SK-N-SH (cell line): ENCODE data around the gene PKP1.

Experiments used
- FOXM1 ChIP-seq: IDR thresholded peaks from 2 replicates; pipeline ENCODE4 v1.4.0; 2012; ENCODE audit warnings: low read depth, mild to moderate bottlenecking
- GABPA ChIP-seq: IDR thresholded peaks from 2 replicates; pipeline ENCODE4 v1.4.0; 2012; ENCODE audit warnings: low read depth, mild to moderate bottlenecking
- MAX ChIP-seq: IDR thresholded peaks from 2 replicates; pipeline ENCODE4 v1.4.0; 2012; ENCODE audit warnings: low read depth
- MXI1 ChIP-seq: IDR thresholded peaks from 2 replicates; pipeline ENCODE4 v1.6.1; 2012; ENCODE audit warnings: mild to moderate bottlenecking, low read depth, low read length, improper control_type of control experiment
- POLR2AphosphoS5 ChIP-seq: IDR thresholded peaks from 2 replicates; pipeline ENCODE4 v1.6.1; 2012; ENCODE audit warnings: low read depth, low read length
- RAD21 ChIP-seq: IDR thresholded peaks from 2 replicates; pipeline ENCODE4 v1.6.1; 2012; ENCODE audit warnings: mild to moderate bottlenecking, low read length
- RCOR1 ChIP-seq: fragments of 150-350 bp; IDR thresholded peaks from 2 replicates; pipeline ENCODE4 v1.6.1; 2017; ENCODE audit warnings: antibody characterized with exemption, low read length
- REST ChIP-seq: IDR thresholded peaks from 2 replicates; pipeline ENCODE4 v1.6.1; 2012; ENCODE audit warnings: mild to moderate bottlenecking, low read depth, low read length, moderate library complexity
- SIN3A ChIP-seq: IDR thresholded peaks from 2 replicates; pipeline ENCODE4 v1.6.1; 2012; ENCODE audit warnings: low read depth, mild to moderate bottlenecking, low read length, moderate library complexity, borderline replicate concordance
- TAF1 ChIP-seq: IDR thresholded peaks from 2 replicates; pipeline ENCODE4 v1.6.1; 2012; ENCODE audit warnings: low read depth, mild to moderate bottlenecking, low read length, moderate library complexity, borderline replicate concordance
- TF ChIP-seq, protein P1 (sequence below): fragments of 200-600 bp; sonication (generic); IDR thresholded peaks from 2 replicates; pipeline ENCODE4 v1.6.1; 2017; ENCODE audit warnings: antibody characterized with exemption, mild to moderate bottlenecking, moderate library complexity

DNA sequence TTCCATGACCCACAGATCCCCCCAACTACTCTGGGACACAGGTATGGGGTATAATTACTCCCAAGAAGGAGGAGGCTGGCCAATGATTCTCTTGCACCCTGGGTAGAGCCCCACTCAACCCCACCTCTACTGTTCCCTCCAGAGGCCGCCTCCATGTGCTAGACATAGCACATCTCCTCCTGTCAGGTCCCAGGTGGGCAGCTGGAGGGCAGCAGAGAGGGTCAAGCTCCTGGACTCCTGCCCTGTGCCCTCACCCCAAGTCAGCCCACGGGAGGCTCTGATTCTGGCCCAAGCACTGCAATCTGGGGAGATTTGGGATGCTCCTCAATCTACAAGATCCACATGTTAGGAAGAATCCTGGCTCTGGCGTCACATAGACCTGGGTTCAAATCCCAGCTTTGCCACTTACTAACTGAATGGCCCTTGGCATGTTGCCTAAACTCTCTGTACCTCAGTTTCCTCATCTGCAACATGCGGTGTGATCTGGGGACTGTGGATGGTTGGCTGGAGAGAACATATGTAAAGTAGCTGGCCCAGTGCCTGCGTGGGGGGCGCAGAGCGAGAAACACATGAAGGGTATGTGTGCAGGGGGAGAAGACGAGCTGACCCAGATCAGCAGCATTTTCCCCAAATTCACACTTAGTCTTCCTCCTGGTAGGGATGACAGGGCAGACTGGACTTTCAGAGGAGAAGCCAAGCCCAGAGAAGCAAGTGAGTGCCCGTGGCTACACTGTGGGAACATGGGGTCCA lies 71.0 kb downstream of the PKP1 start:
- TF ChIP-seq, protein P1, sequence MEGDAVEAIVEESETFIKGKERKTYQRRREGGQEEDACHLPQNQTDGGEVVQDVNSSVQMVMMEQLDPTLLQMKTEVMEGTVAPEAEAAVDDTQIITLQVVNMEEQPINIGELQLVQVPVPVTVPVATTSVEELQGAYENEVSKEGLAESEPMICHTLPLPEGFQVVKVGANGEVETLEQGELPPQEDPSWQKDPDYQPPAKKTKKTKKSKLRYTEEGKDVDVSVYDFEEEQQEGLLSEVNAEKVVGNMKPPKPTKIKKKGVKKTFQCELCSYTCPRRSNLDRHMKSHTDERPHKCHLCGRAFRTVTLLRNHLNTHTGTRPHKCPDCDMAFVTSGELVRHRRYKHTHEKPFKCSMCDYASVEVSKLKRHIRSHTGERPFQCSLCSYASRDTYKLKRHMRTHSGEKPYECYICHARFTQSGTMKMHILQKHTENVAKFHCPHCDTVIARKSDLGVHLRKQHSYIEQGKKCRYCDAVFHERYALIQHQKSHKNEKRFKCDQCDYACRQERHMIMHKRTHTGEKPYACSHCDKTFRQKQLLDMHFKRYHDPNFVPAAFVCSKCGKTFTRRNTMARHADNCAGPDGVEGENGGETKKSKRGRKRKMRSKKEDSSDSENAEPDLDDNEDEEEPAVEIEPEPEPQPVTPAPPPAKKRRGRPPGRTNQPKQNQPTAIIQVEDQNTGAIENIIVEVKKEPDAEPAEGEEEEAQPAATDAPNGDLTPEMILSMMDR, result no peak
- no peak for TF ChIP-seq TAF1
- TF ChIP-seq RAD21, result no peak
- TF ChIP-seq SIN3A, result no peak
- TF ChIP-seq POLR2AphosphoS5, result no peak
- no peak for TF ChIP-seq REST
- TF ChIP-seq GABPA, result no peak
- TF ChIP-seq MAX, result no peak
- no peak for TF ChIP-seq MXI1
- TF ChIP-seq RCOR1, result no peak
- TF ChIP-seq FOXM1, result no peak
